CD14-positive monocyte (primary cell): Measurements from ENCODE around the gene PTPN20. TPM values are rescaled to one million over a fixed set of nuclear protein-coding genes. Genes with fewer than 3 reads are reported as not detected.

Experiments
- DNase-seq, 3 donors: peaks; one replicate each; pipeline ENCODE4 v3.0.0-alpha.2; 2011 to 2022
- H2AFZ ChIP-seq: 2 replicates; pipeline ENCODE4 v1.6.0; 2012; ENCODE audit warnings: mild to moderate bottlenecking, low read depth, low read length, inconsistent platforms; ENCODE audit not compliant: insufficient read depth, poor library complexity, severe bottlenecking
- H3K27ac ChIP-seq, 2 donors: 1 replicate in 1 of 2; 2 replicates in 1 of 2; pipeline ENCODE4 v1.5.1; 2012 to 2013; ENCODE audit warnings: low read length in 2 of 2, control low read depth in 1 of 2, inconsistent platforms in 1 of 2, low read depth in 1 of 2, mild to moderate bottlenecking in 1 of 2
- H3K27me3 ChIP-seq, 2 donors: one replicate each; pipeline versions ENCODE4 v1.6.0 to v1.6.1; 2011 to 2013; ENCODE audit warnings: low read length in 2 of 2; ENCODE audit not compliant: control insufficient read depth in 2 of 2, insufficient read depth in 2 of 2
- H3K36me3 ChIP-seq, 2 donors: replicated peaks in 1 of 2; 1 replicate in 1 of 2; 2 replicates in 1 of 2; pipeline versions ENCODE4 v1.5.1 to v1.6.1; 2012 to 2013; ENCODE audit warnings: low read length in 2 of 2, control low read depth in 1 of 2, inconsistent platforms in 1 of 2, mild to moderate bottlenecking in 1 of 2; ENCODE audit not compliant: insufficient read depth in 2 of 2, control insufficient read depth in 1 of 2
- H3K4me1 ChIP-seq, 2 donors: 1 replicate in 1 of 2; 2 replicates in 1 of 2; pipeline versions ENCODE4 v1.5.1 to v1.6.1; 2012 to 2013; ENCODE audit warnings: low read length in 2 of 2, control low read depth in 1 of 2, inconsistent platforms in 1 of 2, mild to moderate bottlenecking in 1 of 2, moderate library complexity in 1 of 2; ENCODE audit not compliant: insufficient read depth in 2 of 2, control insufficient read depth in 1 of 2
- H3K4me2 ChIP-seq: replicated peaks from 2 replicates; pipeline ENCODE3; 2012; ENCODE audit warnings: low read length, moderate library complexity, mild to moderate bottlenecking; ENCODE audit not compliant: poor library complexity, severe bottlenecking; ENCODE audit errors: extremely low read depth
- H3K4me3 ChIP-seq, 3 experiments: fragments of 200-600 bp in 1 of 3; sonication (generic) in 1 of 3; replicated peaks in 1 of 3; 1 replicate in 2 of 3; 2 replicates in 1 of 3; pipeline ENCODE4 v1.5.1; 2011 to 2013; ENCODE audit warnings: low read length in 3 of 3, mild to moderate bottlenecking in 3 of 3, control low read depth in 2 of 3, low read depth in 2 of 3, inconsistent platforms in 1 of 3, moderate library complexity in 1 of 3
- H3K79me2 ChIP-seq: 2 replicates; pipeline ENCODE4 v1.6.0; 2012; ENCODE audit warnings: mild to moderate bottlenecking, control low read depth, inconsistent platforms, low read length, moderate library complexity; ENCODE audit not compliant: insufficient read depth
- H3K9ac ChIP-seq: 2 replicates; pipeline ENCODE4 v1.6.0; 2017; ENCODE audit warnings: low read length, mild to moderate bottlenecking; ENCODE audit not compliant: insufficient read depth, poor library complexity, severe bottlenecking
- H3K9me3 ChIP-seq, 2 donors: replicated peaks in 1 of 2; 1 replicate in 1 of 2; 2 replicates in 1 of 2; pipeline versions ENCODE4 v1.5.1 to v1.6.1; 2012 to 2013; ENCODE audit warnings: low read length in 2 of 2, control low read depth in 1 of 2; ENCODE audit not compliant: control insufficient read depth in 1 of 2, insufficient read depth in 1 of 2
- H4K20me1 ChIP-seq: 2 replicates; pipeline ENCODE4 v1.6.0; 2012; ENCODE audit warnings: mild to moderate bottlenecking, low read length, control low read depth, moderate library complexity; ENCODE audit not compliant: insufficient read depth
- H3K27ac Mint-ChIP-seq, 7 donors: one replicate each; pipeline ENCODE4 v1.8.0; 2020; ENCODE audit warnings: mild to moderate bottlenecking in 7 of 7, mixed read lengths in 7 of 7, moderate library complexity in 6 of 7, inconsistent platforms in 2 of 7
- H3K27me3 Mint-ChIP-seq, 3 donors: one replicate each; pipeline ENCODE4 v1.8.0; 2021 to 2022; ENCODE audit warnings: low read depth in 3 of 3, mild to moderate bottlenecking in 3 of 3, mixed read lengths in 3 of 3, moderate library complexity in 3 of 3, inconsistent platforms in 1 of 3
- H3K36me3 Mint-ChIP-seq, 2 donors: one replicate each; pipeline ENCODE4 v1.8.0; 2020; ENCODE audit warnings: mixed read lengths in 2 of 2, inconsistent platforms in 1 of 2, mild to moderate bottlenecking in 1 of 2
- H3K4me1 Mint-ChIP-seq: one replicate; pipeline ENCODE4 v1.8.0; 2020; ENCODE audit warnings: mild to moderate bottlenecking, mixed read lengths
- H3K4me3 Mint-ChIP-seq, 2 donors: one replicate each; pipeline ENCODE4 v1.8.0; 2020; ENCODE audit warnings: mild to moderate bottlenecking in 2 of 2, mixed read lengths in 2 of 2, moderate library complexity in 1 of 2
- H3K9me3 Mint-ChIP-seq, 7 donors: one replicate each; pipeline ENCODE4 v1.8.0; 2020 to 2022; ENCODE audit warnings: mixed read lengths in 7 of 7, mild to moderate bottlenecking in 6 of 7, moderate library complexity in 6 of 7, inconsistent platforms in 2 of 7
- WGBS: methylation state at CpG from one replicate; pipeline ENCODE4 v1.1.5; 2013; ENCODE audit warnings: missing lambda C conversion rate; ENCODE audit not compliant: insufficient coverage; 5-methylcytosine and 5-hydroxymethylcytosine counted together
- intact Hi-C, 2 donors: fragments of 100-400 bp; cut with micrococcal nuclease; formaldehyde crosslinking; loops; one replicate each; pipeline versions ENCODE4 v1.15.0 to v1.15.1; 2023
- polyA plus RNA-seq, 3 donors: library from polyadenylated mRNA; depleted of rRNA in 1 of 3; unstranded in 2 of 3; stranded (reverse) in 1 of 3; fragments of 300-500 nt in 2 of 3; fragments of >200 nt in 1 of 3; fragmentation: Illumina TruSeq in 2 of 3; gene quantifications; 1 replicate in 2 of 3; 2 replicates in 1 of 3; pipeline ENCODE4 v1.2.3, GENCODE V29; 2012 to 2021
- TF ChIP-seq, protein P1 (sequence below): fragments of 200-600 bp; IDR thresholded peaks from one replicate; pipeline ENCODE4 v1.8.0; 2022; ENCODE audit warnings: antibody characterized with exemption, mild to moderate bottlenecking

PTPN20 gene
- polyA plus RNA-seq, 3 donors = 0.04 TPM; not detected in 2

DNA sequence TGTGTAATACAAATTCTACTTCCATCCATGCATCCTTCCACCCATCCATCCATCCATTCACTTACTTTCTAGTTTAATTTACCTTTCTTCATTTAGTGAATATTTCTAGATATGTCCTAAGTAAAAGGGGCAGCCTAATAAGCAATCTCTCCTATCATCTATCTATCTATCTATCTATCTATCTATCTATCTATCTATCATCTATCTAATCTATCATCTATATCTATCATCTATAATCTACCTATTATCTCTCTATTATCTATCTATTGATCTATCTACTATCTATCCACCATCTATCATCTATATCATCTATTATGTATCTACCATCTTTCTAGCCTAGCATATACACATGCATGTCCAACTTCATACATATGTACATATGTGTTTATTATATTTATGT lies 104.2 kb downstream of the PTPN20 start:
- Mint-ChIP-seq H3K9me3 (no peaks in the 10 kb centered on the region), H3K4me3 (no peak overlapping the region), H3K27ac (no peak overlapping the region), H3K4me1 (no peaks in the 10 kb centered on the region), H3K36me3 (no peaks in the 10 kb centered on the region), H3K27me3 (peaks cover 0 to 3% (median 0%) of the 10 kb centered on the region in 3 donors)
- intact Hi-C loops = no loop called here
- Histone ChIP-seq H3K79me2 (no peaks in the 10 kb centered on the region), H3K36me3 (no peaks in the 10 kb centered on the region), H4K20me1 (no peaks in the 10 kb centered on the region), H3K27ac (no peak overlapping the region), H3K9me3 (no peaks in the 10 kb centered on the region), H3K4me3 (no peak overlapping the region), H3K9ac (no peak overlapping the region), H3K27me3 (no peaks in the 10 kb centered on the region), H2AFZ (no peak overlapping the region), H3K4me2 (no peak overlapping the region), H3K4me1 (peaks cover 2 to 4% of the 10 kb centered on the region in 2 donors)
- TF ChIP-seq, protein P1, sequence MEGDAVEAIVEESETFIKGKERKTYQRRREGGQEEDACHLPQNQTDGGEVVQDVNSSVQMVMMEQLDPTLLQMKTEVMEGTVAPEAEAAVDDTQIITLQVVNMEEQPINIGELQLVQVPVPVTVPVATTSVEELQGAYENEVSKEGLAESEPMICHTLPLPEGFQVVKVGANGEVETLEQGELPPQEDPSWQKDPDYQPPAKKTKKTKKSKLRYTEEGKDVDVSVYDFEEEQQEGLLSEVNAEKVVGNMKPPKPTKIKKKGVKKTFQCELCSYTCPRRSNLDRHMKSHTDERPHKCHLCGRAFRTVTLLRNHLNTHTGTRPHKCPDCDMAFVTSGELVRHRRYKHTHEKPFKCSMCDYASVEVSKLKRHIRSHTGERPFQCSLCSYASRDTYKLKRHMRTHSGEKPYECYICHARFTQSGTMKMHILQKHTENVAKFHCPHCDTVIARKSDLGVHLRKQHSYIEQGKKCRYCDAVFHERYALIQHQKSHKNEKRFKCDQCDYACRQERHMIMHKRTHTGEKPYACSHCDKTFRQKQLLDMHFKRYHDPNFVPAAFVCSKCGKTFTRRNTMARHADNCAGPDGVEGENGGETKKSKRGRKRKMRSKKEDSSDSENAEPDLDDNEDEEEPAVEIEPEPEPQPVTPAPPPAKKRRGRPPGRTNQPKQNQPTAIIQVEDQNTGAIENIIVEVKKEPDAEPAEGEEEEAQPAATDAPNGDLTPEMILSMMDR = no peak
- DNase-seq = no peak

DNA sequence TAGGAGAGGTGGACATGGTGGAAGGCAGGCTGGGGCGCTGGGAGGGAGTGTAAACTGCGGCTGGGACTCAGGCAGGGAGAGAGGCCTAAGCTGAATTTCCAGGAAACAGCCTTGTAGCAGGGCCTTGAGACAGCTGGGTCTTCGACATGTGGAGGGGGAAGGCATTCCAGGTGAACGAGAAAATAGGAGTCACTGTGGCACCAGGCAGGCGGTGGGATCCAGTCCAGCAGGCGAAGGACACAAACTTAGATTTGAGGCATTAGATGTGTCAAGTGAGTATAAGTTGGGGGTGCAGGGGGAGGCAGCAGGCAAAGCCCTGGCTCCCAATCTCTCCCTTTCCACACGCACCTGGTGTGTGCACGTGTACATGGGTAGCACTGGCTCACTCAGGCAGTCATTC lies 105.3 kb downstream of the PTPN20 start:
- no peak overlapping the region for H3K27ac ChIP-seq
- H3K4me1 Mint-ChIP-seq = no peaks in the 10 kb centered on the region
- DNase-seq = no peak
- H3K27ac Mint-ChIP-seq = no peak overlapping the region
- no peak overlapping the region for H3K4me2 ChIP-seq
- H3K36me3 ChIP-seq = no peaks in the 10 kb centered on the region
- no peak overlapping the region for H3K4me3 Mint-ChIP-seq
- TF ChIP-seq, protein P1 = no peak
- H3K36me3 Mint-ChIP-seq = no peaks in the 10 kb centered on the region
- no peaks in the 10 kb centered on the region for H3K79me2 ChIP-seq
- no peaks in the 10 kb centered on the region for H3K9me3 ChIP-seq
- H2AFZ ChIP-seq = no peak overlapping the region
- intact Hi-C loops = no loop called here
- H3K4me3 ChIP-seq = no peak overlapping the region
- H3K4me1 ChIP-seq = peaks cover 5 to 7% of the 10 kb centered on the region in 2 donors
- no peak overlapping the region for H3K9ac ChIP-seq
- H4K20me1 ChIP-seq = no peaks in the 10 kb centered on the region
- H3K27me3 ChIP-seq = no peaks in the 10 kb centered on the region
- no peaks in the 10 kb centered on the region for H3K9me3 Mint-ChIP-seq
- WGBS = 96% methylated on average over 5 of the region's 8 CpGs
- H3K27me3 Mint-ChIP-seq = peaks cover 0 to 3% (median 0%) of the 10 kb centered on the region in 3 donors
